Skeletal muscle cell (primary cell): ENCODE data around the gene CFAP70.
"Not testable (repeated sequence)": the region's sequence is repeated elsewhere in the genome, so short reads cannot be mapped to it uniquely, and the experiment has no call there.

Experiments
- DNase-seq: peaks from one replicate; pipeline ENCODE4 v3.0.0-alpha.2; 2010; ENCODE audit warnings: low read depth
- H3K4me3 ChIP-seq: 2 replicates; pipeline ENCODE4 v1.5.1; 2011; ENCODE audit warnings: low read depth, mild to moderate bottlenecking, control low read depth, low read length, moderate library complexity

The CFAP70 gene

GRCh38 chr10:73358331-73359279 lies at the start of gene CFAP70:
TSS of gene CFAP70 (minus strand) at chr10:73358864. CDS start at chr10:73354796, 4,068 bp downstream.
- DNase-seq: peak; percentile 86
- peak within 1 kb of the TSS; percentile 78 for H3K4me3 ChIP-seq

DNA sequence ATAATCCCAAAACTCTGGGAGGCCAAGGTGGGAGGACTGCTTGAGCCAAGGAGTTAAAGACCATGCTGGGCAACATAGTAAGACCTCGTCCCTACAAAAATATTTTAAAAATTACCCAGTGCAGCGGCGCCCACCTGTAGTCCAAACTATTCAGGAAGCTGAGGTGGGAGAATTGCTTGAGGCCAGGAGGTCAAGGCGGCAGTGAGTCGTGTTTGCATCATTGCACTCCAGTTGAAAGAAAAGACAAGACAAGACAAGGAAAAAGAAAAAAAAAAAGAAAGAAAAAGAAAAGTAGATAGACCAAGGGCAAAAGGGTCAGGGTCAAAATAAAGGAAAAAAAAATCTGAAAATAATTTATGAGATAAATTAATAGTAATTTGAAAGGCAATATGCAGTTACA lies 49.4 kb upstream of the CFAP70 start:
- H3K4me3 ChIP-seq: no peak overlapping the region
- no peak for DNase-seq

GRCh38 chr10:73407495-73407894 lies 48.8 kb upstream of the CFAP70 start:
- H3K4me3 ChIP-seq: no peak overlapping the region
- no peak for DNase-seq

DNA sequence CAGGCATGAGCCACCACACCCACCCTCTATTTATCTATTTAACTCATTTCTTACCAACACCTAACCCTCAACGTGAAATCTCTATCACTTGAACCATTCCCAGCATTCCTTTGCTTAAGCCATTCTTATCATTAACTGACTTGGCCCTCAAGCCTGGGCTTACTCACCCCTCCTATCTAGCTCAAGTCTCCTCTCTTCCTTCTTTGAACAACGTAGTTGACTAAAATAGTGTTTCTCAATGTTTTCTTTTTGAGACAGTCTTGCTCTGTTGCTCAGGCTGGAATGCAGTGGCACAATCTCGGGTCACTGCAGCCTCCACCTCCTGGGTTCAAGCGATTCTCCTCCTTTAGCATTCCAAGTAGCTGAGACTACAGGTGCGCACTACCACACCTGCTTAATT lies 48.2 kb upstream of the CFAP70 start:
- H3K4me3 ChIP-seq: no peak overlapping the region
- DNase-seq: no peak

DNA sequence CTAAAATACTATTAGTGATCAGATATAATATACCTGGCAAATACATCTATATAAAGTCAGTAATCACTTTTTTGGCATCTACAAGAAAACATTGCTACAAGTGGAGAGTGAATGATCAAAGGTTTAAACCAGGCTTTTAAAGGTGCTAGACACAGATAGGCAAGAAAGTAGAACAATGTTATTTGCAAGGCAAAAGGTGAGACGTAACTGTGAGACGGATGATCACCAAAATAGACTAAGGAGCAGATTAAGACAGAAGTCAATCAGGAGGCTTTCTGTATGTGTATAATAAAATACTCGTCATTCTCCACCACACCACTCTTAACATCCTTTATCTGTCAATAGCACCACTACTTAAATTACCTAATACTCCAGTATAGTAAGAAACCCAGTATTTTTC lies 46.9 kb upstream of the CFAP70 start:
- no peak overlapping the region for H3K4me3 ChIP-seq
- no peak for DNase-seq

DNA sequence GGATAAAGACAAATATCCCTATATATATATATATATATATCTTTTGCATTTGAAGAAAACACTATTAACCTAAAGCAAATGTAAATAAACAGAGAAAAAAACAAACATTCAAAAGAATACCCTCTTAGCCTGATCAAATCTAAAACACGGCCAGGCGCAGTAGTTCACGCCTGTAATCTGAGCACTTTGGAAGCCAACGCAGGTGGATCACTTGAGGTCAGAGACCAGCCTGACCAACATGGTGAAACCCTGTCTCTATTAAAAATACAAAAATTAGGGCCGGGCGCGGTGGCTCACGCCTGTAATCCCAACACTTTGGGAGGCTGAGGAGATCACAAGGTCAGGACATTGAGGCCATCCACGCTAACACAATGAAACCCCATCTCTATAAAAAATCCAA lies 46.0 kb upstream of the CFAP70 start:
- no peak overlapping the region for H3K4me3 ChIP-seq
- no peak for DNase-seq

DNA sequence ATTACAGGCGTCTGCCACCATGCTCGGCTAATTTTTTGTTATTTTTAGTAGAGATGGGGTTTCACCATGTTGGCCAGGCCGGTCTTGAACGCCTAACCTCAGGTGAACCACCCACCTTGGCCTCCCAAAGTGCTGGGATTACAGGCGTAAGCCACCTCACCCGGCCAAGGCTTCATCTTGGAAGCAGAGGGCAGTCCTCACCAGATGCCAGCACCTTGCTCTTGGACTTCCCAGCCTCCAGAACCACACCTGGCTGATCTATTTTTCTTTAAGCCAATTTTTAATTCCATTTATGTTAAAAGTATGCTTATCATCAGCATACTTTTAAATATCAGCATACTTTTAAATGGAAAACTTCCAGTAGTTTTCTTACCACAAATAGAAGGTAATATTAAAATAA lies 43.0 kb upstream of the CFAP70 start:
- no peak for DNase-seq
- no peak overlapping the region for H3K4me3 ChIP-seq

- no peak for DNase-seq
Observed at GRCh38 chr10:73399063-73399462, 40.4 kb upstream of the CFAP70 start.

GRCh38 chr10:73398024-73398423 lies 39.4 kb upstream of the CFAP70 start:
- no peak for DNase-seq
- no peak overlapping the region for H3K4me3 ChIP-seq

More at GRCh38 chr10:73399063-73399462, 40.4 kb upstream of the CFAP70 start:
- H3K4me3 ChIP-seq: no peak overlapping the region

- DNase-seq, H3K4me3 ChIP-seq: not testable (repeated sequence)
Observed at GRCh38 chr10:73394325-73394724, 35.7 kb upstream of the CFAP70 start.

DNA sequence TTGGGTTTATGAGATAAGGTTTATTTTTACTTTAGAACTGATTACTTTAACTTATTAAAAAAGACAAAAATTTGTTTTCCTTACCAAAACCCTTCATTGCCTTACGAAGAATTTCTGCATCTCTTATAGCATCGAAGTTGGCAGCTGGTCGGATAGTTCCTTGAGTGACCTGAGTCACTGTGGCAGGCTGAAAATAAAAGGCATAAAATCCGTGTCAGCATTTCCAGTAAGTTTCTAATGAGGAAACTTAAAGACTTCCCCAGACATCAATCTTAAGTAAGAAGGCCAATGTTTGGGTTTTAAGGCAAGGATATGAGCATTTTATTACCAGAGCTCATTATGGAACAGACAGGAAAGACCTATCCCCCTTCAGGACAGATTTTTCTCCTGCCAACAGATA lies 29.6 kb upstream of the CFAP70 start:
- no peak overlapping the region for H3K4me3 ChIP-seq
- no peak for DNase-seq

- H3K4me3 ChIP-seq: no peak overlapping the region
- DNase-seq: no peak
Observed at GRCh38 chr10:73386583-73386982, 27.9 kb upstream of the CFAP70 start.

- no peak for DNase-seq
- no peak overlapping the region for H3K4me3 ChIP-seq
Observed at GRCh38 chr10:73379064-73379748, 20.5 kb upstream of the CFAP70 start.

GRCh38 chr10:73376679-73377078 lies 18.0 kb upstream of the CFAP70 start:
- H3K4me3 ChIP-seq: no peak overlapping the region
- no peak for DNase-seq

DNA sequence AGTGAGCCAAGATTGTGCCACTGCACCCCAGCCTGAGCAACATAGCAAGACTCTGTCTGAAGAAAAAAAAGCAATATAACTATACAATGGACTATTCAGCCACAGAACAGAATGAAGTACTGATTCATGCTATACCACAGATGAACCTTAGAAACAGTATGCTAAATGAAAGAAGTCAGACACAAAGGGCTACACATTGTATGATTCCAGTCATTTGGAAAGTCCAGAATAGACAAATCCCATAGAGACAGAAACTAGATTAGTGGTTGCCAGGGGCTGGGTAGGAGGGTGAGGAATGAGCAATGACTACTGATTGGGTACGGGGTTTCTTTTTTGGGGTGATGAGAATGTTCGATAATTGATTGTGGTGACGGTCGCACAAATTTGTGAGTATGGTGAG lies 9.6 kb upstream of the CFAP70 start:
- no peak for DNase-seq
- no peak overlapping the region for H3K4me3 ChIP-seq

GRCh38 chr10:73366381-73367298 lies 8.0 kb upstream of the CFAP70 start:
- no peak overlapping the region for H3K4me3 ChIP-seq
- no peak for DNase-seq

GRCh38 chr10:73364964-73365363 lies 6.3 kb upstream of the CFAP70 start:
- DNase-seq: no peak
- H3K4me3 ChIP-seq: no peak overlapping the region

DNA sequence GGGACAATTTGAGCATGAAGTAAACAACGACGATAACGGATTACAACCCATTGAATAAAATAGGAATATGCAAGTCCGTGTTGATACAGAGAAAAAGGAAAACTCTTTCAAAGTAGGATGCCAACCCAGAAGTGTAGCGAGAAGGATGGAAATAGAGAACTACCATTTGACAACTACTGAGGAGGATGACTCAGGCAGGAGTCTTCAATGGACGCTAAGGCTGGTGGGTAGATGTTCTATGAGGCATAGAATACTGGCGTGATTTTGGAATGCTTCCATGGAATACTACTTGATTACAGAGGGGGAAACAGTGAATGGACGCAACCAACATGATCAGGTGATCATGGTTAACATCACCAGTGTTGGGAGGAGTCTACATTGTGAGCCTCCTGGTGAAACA lies 828 bp upstream of the CFAP70 start:
- no peak for DNase-seq
- no peak overlapping the region for H3K4me3 ChIP-seq

- no peak for DNase-seq
- peak overlapping the region; percentile 78 for H3K4me3 ChIP-seq
Observed at GRCh38 chr10:73357821-73358220, 843 bp downstream of the CFAP70 start.

- no peak for DNase-seq
- H3K4me3 ChIP-seq: no peak overlapping the region
Observed at GRCh38 chr10:73357166-73357565, 1.5 kb downstream of the CFAP70 start.
